GM19467 (cell line): Measurements from ENCODE around the gene KDELR3.

Source experiments
- ATAC-seq: cut with Tn5 transposase; IDR thresholded peaks from one replicate; pipeline ENCODE4 v1.9.1; 2021; ENCODE audit warnings: mild to moderate bottlenecking, moderate library complexity; ENCODE audit not compliant: unreplicated experiment

Gene KDELR3

DNA sequence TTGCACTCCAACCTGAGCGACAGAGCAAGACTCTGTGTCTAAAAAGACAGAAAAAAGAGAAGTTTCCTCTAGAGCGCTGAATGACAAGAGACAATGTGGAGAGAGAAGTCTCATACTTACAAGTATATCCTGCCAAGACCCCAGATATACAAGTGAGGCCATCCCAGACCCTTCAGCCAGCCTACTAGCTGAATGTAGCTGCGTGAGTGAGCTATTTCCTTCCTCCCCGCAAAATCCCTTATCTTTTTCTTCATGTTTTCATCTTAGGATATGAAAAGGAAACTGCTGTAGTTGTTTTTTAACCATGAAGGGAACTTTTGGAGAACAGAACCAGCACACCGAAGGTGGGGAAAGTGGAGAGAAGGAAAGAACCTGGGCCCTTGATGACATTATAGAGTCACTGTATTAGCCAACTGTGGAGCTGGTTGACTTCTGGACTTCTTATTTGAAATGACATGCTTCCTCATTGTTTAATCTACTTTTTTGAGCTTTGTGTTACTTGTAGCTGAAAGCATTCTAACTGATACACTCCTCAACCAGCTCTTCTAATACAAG, 42.6 kb downstream of the KDELR3 start:
- no peak for ATAC-seq

- no peak for ATAC-seq
Observed at GRCh38 chr22:38513063-38513462, 45.2 kb downstream of the KDELR3 start.

DNA sequence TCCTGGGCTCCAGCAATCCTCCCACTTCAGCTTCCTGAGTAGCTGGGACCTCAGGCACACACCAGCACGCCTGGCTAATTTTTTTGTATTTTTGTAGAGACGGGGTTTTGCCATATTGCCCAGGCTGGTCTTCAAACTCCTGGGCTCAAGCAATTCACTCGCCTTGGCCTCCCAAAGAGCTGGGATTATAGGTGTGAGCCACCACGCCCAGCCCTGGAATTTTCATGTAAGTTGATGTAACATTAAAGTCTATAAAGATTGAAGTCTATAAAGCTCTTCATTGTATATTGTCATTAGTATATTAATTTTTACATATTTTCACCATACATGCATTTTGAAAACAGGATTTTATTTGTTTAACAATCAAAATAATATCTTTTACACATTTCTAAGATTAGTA, 50.7 kb downstream of the KDELR3 start:
- ATAC-seq = no peak

GRCh38 chr22:38519453-38520250, 51.8 kb downstream of the KDELR3 start:
- no peak for ATAC-seq

DNA sequence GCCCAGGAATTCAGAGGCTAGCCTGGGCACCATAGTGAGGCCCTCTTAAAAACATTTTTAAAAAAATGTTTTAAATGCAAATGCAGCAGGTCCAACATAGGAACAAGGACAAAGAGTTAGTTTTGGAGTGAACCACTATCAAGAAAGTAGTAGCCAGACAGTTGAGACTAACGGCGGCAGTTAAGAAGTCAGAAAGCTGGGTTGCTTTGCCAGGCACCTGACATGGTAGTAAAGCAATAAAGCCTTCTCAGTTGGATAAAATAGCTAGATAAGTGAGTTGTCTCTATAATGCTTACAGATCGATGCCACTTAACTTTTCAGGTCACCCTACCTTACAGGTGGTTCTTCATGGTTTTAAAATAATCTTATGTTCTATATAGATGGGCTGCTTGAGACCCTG, 55.1 kb downstream of the KDELR3 start:
- ATAC-seq = no peak

GRCh38 chr22:38523479-38523878, 55.6 kb downstream of the KDELR3 start:
- ATAC-seq = no peak

DNA sequence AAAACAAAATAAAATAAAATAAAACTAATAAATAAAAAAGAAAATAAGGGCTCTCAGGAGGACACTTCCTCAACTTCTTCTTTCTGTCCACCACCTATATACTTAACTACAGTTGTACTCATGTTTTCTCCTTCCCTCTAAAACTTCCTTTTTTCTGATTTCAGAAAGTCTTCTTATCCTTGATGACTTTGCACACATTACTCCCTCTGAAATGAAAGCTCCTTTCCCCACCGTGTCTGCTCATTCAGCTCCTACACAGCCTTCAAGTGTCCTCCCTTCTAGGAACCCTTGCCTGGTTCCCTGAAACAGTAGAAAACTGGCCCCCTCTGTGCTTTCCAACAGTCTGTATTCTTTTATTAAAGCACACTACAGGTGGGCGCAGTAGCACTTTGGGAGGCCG, 56.5 kb downstream of the KDELR3 start:
- no peak for ATAC-seq

DNA sequence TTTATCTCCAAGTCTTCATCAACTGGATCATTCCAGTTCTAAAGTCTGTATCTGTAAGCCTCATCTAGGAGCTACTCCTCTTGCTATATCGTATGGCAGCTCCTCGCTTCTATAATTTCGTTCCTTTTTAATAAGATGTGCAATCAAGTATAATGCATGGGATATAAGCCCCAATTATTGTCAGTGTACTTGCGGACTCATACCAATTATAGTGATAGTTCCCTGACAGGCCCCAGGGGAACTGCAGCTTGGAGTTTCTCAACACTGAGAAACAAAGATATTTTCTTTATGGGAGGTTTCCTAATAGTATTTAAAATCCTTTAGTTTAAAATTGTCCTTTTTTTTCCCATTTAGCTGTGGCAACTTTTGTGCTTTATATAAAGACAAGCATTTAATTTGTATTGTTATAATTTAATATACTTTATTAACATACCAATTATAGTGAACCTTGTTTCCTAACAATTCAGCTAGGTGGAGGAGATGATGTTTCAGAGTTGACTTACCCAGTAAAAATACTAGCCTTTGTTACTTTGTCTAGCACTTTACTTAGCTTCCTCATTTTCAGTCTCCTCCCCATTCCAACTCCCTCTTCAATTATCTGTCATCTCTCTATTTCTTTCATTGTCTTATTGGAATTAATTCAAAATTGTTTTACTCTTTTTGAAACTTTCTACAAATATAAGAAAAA, 63.5 kb downstream of the KDELR3 start:
- no peak for ATAC-seq
